Cardiac fibroblast (primary cell): ENCODE results near the gene SFXN4.
"Not testable (repeated sequence)": the region's sequence is repeated elsewhere in the genome, so short reads cannot be mapped to it uniquely, and the experiment has no call there.

Experiments used
- DNase-seq, 2 donors: peaks; one replicate each; pipeline versions ENCODE4 v3.0.0 to v3.0.0-alpha.2; 2010; ENCODE audit warnings: low read depth in 2 of 2
- H3K4me3 ChIP-seq, 2 donors: replicated peaks in 1 of 2; 1 replicate in 1 of 2; 2 replicates in 1 of 2; pipeline ENCODE4 v1.5.1; 2011; ENCODE audit warnings: low read depth in 2 of 2, low read length in 2 of 2, mild to moderate bottlenecking in 2 of 2, moderate library complexity in 1 of 2
- TF ChIP-seq, protein P1 (sequence below): IDR thresholded peaks from one replicate; pipeline ENCODE4 v1.5.1; 2011; ENCODE audit warnings: low read depth, mild to moderate bottlenecking, low read length, inconsistent platforms

Gene SFXN4

DNA sequence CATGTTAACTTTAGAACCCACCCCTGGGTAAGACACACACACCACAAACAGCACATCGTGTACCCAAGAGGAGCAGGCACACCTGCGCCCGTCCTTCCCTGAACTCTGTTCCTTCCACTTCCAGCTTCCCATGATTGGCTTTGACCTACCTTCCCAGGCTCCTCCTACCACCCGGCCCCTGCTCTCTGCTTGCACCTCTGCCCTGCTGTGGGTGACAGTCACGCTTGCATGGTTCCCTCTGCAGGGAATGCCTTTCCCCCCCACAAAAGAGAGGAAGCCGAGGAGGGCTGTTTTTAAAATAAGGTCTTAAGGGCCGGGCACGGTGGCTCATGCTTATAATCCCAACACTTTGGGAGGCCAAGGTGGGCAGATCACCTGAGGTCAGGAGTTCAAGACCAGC lies 16.4 kb downstream of the SFXN4 start:
- no peak overlapping the region for H3K4me3 ChIP-seq
- no peak for DNase-seq
- TF ChIP-seq, protein P1, sequence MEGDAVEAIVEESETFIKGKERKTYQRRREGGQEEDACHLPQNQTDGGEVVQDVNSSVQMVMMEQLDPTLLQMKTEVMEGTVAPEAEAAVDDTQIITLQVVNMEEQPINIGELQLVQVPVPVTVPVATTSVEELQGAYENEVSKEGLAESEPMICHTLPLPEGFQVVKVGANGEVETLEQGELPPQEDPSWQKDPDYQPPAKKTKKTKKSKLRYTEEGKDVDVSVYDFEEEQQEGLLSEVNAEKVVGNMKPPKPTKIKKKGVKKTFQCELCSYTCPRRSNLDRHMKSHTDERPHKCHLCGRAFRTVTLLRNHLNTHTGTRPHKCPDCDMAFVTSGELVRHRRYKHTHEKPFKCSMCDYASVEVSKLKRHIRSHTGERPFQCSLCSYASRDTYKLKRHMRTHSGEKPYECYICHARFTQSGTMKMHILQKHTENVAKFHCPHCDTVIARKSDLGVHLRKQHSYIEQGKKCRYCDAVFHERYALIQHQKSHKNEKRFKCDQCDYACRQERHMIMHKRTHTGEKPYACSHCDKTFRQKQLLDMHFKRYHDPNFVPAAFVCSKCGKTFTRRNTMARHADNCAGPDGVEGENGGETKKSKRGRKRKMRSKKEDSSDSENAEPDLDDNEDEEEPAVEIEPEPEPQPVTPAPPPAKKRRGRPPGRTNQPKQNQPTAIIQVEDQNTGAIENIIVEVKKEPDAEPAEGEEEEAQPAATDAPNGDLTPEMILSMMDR: no peak

DNA sequence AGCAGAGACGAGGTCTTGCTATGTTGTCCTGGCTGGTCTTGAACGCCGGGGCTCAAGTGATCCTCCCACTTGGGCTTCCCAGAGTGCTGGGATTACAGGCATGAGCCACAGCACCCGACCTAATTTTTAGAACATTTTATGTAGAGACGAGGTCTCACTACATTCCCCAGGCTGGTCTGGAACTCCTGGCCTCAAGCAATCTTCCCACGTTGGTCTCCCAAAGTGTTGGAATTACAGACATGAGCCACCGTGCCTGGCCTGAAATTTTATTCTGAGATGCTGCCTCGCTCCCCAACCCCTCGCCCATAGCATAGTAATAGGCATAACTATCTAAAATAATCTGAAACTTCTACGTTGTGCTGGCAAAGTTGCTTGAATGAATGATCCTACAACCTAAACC lies 21.9 kb downstream of the SFXN4 start:
- TF ChIP-seq, protein P1: no peak
- DNase-seq: no peak
- H3K4me3 ChIP-seq: no peak overlapping the region

DNA sequence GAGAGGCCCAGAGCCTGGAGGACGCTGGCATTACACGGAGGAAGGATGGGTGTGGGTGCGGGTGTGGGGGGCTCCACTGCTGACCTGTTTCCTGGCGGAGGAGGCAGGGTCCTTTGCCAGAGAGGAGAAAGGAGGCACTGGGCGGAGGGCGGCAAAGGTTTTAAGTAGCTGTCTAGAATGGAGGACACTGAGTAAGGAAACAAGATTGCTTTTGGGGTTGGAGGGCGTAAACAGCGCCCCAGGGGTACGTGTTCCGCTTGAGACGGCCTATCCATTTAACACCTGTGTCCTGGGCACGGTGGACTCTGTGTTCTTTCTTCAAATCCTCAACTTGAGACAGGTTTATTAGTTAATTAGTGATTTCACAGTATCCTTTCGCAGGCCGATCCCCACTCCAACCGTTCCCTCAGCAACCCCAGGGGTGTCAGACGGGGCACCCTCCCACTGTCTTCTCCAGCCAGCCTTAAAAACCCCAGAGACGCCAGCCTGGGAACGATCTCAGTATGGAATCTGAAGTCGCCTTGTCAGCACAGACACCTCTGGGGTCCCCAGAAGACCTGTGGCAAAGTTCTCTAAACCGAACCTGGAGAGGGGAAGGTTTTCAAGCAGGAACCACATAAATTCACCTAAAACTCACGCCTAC lies 24.8 kb downstream of the SFXN4 start:
- H3K4me3 ChIP-seq: no peak overlapping the region
- no peak for DNase-seq
- TF ChIP-seq, protein P1: no peak

DNA sequence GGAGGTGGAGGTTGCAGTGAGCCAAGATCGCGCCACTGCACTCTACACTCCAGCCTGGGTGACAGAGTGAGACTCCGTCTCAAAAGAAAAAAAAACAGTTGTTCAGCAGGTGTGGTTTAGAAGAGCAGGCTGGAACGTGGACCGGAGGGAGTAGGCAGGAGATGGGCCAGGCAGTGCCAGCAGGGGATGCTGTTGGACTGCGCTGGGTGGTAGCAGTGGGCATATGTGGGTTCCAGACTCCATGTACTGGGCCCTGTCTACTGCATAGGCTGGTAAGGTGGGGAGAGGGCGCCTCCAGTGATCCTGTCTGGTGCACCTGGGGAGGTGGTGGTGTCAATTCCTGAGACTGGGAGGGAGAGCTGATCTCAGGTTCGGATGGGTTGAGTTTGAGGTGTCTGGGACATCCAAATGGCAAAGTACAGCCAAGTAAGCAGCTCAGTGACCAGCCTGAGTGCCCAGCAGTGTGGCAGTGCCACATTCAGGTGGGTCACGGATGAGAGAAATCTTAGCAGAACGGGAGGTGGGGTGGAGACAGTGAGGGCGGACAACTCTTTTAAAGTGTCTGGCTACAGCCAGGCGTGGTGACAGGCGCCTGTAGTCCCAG lies 25.9 kb downstream of the SFXN4 start:
- TF ChIP-seq, protein P1: peak; percentile 70
- peak; percentile 32 to 37 for DNase-seq
- H3K4me3 ChIP-seq: no peak overlapping the region

DNA sequence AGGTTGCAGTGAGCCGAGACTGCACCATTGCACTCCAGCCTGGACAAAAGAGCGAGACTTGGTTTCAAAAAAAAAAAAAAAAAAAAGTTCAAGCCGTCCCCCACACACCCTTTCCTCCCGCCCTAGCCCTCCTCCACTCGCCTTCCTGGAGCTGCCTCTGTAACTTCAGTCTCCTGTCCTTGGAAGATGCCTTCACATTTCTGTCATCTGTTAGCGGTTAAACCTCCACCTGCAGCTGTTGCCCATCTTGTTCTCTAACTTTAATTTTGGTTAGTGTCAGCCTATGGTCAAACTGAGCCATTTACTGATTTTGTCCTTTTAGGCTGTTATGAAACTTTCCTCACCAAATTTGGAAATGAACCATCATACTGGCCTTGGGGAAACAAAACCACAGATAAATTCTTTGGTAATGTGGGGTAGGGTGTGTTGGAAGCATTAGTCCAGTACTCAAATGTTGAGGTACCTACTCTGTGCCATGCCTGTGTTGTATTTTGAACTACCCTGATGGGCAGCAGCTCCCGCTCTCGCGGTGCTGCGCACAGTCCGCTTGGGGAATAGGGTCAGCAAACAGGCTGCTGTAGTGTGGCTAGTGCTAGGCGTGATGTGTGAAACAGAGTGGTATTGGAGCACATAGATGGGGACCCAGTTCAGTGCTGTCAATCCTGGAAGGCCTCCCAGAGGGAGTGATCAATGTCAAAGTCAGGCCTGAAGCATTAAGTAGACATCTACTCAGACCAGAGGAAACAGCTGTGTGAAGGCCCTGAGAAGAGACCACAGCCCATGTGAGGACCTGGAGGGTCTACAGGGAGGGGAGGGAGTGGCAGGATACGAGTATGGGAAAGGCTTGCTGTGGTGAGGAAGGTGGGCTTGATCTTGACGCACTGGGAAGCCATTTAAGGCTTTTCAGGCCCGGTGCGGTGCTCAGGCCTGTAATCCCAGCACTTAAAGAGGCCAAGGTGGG lies 26.9 kb downstream of the SFXN4 start:
- TF ChIP-seq, protein P1: no peak
- no peak overlapping the region for H3K4me3 ChIP-seq
- DNase-seq: no peak

DNA sequence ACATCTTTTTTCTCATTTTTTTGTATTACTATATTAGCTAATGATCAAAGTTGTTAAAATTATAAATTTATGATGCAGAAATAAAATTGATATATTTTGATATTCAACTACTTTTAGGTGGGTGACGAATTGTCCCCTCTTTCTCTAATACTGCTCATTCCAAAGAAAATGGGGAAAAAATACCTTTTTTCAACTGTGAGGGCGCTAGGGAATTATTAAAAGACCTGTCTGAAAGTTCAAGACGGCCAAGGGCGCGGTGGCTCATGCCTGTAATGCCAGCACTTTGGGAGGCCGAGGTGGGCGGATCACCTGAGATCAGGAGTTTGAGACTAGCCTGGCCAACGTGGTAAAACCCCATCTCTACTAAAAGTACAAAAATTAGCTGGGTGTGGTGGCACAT lies 27.6 kb downstream of the SFXN4 start:
- not testable (repeated sequence) for H3K4me3 ChIP-seq

DNA sequence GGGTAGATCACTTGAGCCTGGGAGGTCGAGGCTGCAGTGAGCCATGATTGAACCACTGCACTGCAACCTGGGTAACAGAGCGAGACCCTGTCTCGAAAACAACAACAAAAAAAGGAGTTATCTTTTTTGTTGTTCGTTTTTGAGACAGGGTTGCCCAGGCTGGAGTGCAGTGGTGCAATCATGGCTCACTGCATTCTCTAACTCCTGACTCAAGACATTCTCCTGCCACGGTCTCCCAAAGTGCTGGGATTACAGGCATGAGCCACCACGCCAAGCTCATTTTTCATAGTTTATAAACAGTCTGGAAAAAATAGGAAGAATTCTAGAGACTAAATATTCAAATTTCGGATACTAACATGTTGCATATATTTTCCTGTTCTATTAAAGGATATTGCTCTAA lies 29.4 kb downstream of the SFXN4 start:
- H3K4me3 ChIP-seq: no peak overlapping the region
- DNase-seq: peak; percentile 45 to 61
- TF ChIP-seq, protein P1: no peak

More for the DNA sequence above, 27.6 kb downstream of the SFXN4 start:
- not testable (repeated sequence) for DNase-seq
